Stimulated activated CD4-positive, alpha-beta T cell treated with anti-CD3 and anti-CD28 coated beads, TNF-alpha, amount 100 ng/mL, for 1 hour (primary cell): Measurements from ENCODE around the gene GNAL.

Experiments
- DNase-seq, 3 donors: peaks; one replicate each; pipeline ENCODE4 v3.0.0-alpha.2; 2020; ENCODE audit warnings: low read depth in 3 of 3, low spot score in 1 of 3

GNAL gene

DNA sequence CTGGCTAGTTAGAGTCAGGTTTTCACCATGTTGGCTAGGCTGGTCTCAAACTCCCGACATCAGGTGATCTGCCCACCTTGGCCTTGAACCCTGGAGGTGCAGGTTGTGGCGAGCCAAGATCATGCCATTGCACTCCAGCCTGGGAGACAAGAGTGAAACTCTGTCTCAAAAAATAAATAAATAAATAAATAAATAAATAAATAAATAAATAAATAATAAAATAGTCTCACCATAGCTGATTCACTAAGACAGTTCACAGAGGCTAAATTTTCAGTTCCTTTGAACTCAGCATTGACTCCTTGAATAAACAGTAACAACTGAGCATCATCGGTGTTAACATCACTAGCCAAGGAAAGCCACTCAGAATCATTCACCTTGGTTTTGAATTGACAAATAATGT lies 32.7 kb downstream of the GNAL start:
- no peak for DNase-seq

DNA sequence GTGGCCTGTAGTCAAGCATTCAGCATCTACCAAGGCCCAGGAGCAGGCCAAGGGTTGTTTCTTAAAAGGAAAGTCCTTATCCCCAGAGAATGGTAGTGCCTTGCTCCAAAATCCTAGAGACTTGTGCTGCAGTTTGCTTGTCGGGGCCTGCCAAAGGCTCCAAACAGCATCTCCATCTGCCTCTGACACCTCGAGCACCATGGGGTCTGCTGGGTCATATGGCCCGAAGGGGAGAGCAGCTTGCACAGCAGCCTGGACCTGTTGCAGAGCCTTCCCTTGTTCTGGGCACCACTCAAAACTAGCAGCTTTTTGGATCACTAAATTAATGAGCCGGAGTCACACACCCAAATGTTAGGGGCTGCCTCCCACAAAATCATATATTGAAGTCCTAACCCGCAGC lies 35.7 kb downstream of the GNAL start:
- DNase-seq, result no peak

DNA sequence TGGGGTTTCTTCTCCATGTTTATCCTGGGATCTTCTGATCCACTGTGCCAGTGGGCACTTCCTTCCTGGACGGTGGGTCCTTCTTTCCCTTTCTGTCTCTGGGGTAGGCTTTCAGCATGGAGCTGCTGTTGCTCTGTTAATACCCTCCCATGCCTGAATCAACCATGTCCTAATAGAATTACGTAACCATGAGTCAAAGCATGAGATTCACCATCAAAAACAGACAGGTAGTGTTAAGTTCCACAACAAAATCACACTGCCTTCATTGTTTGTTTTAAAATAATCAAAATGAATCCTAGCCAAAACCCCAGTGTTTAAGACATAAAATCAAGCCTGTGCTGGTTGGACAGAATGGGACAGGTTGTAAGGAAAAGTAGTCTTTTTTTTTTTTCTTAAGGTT lies 37.5 kb downstream of the GNAL start:
- DNase-seq, result no peak

DNA sequence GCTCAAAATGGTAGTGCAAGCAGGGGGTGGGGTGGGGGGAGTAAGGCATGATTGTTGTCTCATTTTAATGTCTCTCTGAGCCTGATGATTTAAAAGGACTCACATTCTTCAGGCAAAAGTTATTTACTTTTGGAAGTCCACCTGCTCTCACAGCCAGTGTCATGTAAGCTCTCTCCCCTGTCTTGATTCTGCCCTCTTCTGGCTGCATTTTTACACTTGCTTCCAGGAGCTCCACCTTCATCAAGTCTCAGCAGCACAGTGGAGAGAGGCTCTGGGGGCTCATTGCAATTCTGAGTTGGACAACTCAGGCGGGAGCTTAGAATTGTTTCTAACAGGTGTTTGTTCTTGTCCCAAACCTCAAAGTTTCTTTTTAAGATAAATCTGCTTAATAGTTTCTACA lies 39.2 kb downstream of the GNAL start:
- DNase-seq, result no peak

DNA sequence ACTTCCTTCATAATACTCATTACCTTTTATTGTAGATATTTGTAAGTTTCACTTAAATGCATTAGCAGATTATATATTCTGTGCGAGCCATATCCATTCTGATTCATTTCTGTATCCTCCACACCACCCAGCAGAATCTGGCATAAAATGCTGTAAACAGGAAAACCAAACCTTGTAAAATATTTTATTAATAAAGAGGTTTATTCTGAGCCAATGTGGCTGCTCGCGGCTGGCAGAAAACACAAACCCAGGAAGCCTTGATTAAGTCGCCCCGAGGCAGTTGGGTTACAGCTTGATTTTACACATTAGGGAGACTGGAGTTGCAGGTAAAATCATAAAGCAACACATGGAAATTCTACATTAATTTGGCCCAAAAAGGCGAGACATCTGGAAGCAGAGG lies 40.5 kb downstream of the GNAL start:
- DNase-seq, result no peak

DNA sequence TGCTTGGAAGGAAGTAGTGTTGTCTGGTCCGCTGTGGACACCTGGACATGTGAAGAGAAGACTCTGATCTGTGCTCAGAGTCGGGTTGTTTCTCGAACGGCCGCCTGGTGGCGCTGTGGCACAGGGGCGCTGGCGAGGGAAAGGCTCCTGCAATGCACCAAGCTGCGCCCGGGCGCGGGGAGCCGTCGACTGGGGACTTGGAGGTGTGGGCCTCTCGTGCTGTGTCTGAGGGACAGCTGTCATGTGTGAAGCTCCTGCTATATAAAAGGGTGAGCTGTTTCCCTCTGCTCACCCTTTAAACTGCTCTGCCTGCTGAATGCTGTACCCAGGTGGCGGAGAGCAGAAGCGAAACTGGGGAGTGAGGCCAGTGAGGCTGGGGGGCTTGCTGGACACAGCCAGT lies 44.0 kb downstream of the GNAL start:
- DNase-seq, result peak; percentile 12 to 50 (median 21)

DNA sequence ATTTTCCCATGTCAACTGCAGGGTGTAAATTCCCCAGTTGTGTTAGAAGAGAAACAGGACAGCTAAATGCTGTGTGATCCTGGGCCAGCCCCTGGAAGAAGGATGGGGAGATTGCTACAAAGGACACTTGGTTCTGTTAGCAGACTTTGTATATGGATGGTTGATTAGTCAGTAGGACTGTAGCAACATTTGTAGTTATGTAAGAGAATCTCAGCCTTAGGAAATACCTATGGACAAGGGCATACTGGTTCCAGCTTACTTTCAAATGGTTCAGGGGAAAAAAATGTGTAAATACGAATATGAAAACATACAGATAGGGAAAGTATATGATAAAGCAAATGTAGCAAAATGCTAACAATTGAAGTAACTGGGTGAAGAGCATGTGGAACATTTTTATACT lies 47.6 kb downstream of the GNAL start:
- no peak for DNase-seq

DNA sequence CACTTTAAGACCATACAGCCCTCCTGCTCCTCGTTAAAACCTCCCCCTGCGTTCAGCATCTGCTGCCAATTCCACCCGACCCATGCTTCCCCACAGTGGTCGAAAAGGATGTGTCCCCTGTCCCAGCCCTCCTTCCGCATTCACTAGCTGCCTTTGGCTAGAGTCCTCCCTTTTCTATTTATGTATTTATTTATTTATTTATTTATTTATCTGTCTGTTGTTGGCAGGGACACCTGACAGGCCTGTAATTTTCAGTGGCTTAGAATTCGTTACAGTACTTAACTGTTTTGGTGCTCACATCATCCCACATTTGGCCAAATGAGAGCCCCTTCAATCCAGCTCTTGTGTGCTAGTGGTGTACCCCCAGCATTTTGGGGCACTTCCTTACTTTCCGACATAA lies 50.8 kb downstream of the GNAL start:
- DNase-seq, result no peak

DNA sequence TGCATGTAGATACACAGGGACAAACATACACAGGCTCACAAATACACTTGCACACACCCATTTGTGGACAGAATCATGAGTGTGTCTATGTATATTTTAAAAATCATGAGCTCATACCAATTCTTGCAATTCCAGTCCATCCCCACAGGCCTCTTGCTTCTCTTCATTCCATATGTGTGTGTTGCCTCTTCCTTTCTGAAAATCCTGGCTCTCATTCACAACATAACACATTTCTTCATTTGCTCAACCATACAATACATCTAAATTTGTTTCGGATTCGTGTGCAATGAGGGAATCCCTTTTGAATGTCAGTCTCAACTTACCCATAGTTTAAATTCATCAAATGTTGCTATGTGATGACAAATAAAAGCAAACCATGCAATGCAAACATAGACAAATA lies 51.4 kb downstream of the GNAL start:
- no peak for DNase-seq

DNA sequence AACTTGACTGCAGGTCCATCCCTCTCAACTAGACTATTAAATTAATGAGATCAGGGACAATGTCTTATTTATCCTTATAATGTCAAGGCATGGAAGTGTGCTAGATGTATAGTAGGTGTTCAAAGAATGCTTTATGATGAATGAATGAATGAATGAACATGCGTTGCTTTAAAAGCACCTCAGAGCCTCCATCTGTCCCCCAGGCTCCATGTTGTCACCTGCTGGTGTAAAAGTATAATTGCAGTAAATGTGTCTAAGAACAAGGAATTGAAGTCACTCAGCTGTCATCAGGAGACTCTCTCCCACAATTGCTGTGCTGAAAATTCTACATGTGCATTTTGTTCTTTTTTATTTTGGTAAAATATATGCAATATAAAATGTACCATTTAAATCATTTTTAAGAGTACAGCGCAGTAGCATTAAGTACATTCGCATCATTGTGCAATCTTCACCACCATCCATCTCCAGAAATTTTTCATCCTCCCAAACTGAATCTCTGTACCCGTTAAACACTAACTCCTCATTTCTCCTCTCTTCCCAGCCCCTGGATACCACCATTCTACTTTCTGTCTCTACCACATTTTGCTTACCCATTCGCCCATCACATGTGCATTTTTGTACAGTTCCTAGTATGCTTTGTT lies 52.6 kb downstream of the GNAL start:
- DNase-seq, result no peak

DNA sequence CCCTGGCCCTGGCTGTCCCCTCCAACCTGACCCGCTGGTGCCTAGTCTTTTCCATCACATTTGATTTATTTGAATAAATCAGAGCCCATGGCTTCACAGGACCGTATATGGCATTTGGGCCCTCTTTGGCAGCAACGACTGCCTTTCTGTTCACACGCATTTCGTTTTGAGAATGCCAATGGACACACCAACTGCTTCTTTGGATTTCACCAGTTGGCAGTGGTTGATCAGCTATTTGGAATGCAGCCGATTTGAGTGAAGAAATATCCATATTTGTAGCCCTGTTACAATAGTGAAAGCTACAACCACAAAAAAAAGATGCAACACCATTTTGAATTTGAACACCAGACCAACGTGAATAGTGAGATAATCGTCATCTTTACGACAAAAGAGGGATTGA lies 56.5 kb downstream of the GNAL start:
- no peak for DNase-seq

DNA sequence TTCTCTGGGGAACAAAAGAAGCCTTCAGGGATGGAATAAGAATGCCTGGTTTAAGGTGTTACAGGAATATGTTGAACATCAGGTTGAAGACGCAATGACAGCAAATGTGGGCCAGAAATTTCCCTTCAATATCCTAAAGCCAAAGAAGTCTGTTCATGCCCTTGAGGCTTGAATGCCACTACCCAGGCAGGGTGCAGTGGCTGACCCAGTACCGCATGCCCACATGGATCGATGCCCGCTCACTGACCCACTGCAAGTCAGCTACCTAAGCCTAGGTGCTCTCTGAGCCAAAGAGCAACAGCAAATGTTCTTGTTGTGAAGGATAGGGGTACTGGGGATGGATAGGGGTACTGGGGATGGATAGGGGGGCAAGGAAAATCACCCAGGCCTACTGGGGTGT lies 58.2 kb downstream of the GNAL start:
- no peak for DNase-seq

DNA sequence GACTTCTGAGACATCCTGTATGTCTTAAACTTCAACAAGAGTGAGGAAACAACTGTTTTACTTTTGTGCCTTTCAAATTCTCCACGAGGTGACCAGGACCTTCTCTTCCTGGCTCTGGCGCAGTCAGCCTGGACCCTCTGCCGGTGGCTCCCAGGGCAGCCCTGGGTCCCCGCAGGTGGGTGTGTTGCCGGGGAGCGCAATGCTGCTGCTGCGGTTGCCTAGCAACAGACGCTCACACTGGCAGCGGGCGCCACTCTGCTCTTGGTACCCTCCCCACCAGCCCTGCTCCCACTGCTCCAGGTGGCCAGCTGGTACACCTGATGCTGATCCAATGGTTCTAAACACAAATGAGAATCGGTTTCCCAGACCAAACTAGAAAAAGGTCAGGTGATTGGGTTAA lies 58.7 kb downstream of the GNAL start:
- DNase-seq, result no peak

DNA sequence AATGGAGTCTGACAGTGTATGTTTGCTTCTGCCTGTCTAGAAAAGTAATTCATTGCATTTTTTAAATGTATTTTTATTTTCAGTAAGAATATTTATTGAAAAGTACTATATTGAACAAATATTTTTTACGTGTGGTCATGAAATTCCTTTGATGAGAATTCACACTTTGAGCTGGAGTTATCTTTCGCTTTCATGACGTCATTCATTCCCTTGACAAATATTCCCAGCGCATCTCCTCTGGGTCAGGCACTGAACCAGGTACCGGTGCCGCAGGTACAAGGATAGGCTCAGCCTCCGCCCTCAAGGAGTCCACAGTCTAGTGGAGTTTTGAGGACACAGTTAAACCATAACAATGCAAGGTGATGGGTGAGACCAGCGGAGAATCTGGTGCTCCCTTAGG lies 60.2 kb downstream of the GNAL start:
- DNase-seq, result no peak

DNA sequence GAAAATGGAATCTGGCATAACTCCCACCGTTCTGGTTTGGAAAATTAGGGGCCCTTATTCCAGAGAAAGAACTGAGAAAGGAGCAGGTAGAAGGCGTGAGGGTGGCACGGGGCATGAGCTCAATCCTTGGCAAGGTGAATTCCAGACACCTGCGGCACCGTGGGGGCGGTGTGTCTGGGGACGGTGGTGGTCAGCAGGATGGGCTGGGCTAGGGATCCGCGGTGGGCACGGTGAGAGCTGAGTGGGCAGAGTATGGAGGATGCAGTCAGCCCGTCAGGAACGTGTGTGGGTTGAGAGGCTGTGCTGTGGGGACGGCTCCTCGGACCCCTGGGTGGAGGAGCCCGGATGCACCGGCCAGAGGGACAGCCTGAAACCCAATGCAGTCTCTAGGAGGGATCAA lies 61.1 kb downstream of the GNAL start:
- no peak for DNase-seq

DNA sequence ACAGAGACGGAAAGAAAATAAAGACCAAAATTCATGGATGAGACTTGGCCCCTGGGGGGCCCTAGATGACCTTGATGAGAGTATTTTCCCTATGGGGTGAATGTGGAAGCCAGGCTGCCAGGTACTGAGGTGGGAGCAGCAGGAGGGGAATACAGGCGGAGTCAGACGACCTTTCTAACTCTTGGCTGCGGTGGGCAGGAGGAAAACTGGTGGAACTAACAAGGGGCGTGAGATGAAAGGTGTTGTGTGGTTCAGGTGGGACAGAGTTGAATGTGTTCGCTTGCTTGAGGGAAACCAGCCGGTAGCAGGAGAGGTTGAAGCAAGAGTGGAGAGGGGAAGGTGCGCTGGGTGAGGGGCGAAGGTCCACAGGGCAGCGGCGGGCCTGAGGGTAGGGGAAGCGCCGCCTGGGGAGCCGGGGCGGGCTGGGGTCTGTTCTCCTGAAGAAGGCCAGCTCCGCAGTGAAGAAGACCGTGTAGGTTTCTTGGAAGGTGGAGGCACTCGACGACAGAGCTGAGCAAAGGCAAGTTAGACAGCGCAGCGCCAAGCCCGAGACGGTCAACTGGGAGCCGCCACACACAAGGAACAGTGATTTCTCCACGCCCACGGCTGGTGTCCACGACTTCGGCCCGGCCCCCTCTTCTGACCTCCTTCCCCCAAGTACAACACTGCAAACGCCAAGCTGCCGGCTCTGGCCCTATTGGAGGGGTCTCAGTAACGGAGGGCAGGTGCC lies 61.7 kb downstream of the GNAL start:
- no peak for DNase-seq

DNA sequence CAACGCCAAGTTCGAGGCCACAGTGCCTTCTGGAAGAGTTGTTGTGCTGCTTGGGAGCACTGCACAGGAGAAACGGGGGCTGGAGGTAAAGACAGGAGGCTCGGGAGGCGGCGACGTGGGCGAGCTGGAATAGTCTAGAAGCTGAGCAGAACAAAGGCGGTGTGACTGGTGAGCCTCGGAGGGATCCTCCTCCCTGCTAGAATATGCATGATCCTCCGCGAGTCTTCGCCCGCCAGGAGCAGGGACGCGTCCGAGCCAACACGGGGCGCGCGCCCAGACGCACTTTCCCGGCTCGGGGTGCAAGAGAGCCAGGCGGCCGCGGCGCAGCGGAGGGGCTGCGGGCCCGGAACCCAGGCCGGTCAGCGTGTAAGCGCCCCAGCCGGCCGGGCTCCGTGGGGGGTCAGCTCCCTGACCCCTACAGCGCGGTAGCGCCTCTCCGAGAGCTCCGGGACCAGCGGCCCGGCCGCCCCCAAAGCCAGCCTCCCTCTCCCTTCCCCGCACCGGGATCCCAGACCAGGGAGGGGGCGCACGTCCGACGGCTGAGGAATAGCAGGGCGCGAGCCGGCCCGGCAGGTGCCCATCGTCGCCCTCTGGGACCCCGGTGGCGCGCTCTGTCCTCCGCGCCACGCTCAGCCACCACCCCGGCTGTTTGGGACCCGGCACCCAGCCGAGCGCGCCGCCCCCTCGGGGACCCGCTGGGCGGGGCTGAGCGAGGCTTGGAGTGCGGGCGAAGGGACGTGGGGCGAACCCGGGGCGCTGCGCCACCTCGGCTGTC lies 62.5 kb downstream of the GNAL start:
- DNase-seq, result no peak

DNA sequence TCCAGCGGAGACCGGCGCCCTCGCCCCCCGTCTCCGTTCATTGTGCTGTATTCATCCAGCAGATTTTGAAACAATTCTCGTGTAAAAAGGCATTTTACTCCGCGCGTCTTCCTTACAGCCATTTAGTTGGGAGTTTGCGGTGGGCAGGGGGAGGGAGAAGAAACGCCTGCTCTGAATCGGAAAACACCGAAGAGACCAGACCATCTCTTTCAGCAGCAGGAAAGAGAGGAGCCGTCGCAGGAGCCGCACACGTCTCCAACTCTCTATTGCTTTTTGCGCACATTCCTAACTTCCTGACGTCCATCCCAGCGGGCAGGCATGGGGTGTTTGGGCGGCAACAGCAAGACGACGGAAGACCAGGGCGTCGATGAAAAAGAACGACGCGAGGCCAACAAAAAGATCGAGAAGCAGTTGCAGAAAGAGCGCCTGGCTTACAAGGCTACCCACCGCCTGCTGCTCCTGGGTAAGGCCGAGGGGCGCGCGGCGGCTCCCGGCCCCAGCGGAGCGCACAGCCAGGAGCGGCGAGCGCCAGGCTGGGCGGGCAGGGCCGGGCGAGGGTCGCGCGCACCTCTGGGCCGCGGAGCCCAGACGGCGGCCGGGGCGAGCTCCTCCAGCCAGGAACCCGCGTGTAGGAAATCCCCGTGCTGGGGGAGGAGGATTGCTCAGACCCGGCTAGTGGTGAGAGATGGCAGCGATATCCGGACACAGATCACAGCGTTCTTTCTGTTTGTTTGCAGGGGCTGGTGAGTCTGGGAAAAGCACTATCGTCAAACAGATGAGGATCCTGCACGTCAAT lies 63.2 kb downstream of the GNAL start:
- DNase-seq, result no peak

DNA sequence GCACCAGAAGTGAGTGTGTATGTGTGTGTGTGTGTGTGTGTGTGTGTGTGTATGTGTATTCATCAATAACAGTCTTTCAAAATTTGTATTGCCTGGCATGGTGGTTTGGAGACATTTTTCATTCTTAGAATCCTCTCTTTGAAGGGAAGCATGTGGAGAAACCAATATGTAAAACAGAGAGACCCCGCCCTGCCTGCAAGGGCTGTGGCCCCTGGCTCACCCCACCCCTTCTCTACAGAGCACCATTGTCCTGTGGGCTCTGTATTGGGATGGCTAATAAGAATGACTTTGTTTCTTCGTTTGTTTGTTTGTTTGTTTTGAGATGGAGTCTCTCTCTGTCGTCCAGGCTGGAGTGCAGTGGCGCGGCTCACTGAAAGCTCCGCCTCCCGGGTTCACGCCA lies 65.9 kb downstream of the GNAL start:
- DNase-seq, result no peak

DNA sequence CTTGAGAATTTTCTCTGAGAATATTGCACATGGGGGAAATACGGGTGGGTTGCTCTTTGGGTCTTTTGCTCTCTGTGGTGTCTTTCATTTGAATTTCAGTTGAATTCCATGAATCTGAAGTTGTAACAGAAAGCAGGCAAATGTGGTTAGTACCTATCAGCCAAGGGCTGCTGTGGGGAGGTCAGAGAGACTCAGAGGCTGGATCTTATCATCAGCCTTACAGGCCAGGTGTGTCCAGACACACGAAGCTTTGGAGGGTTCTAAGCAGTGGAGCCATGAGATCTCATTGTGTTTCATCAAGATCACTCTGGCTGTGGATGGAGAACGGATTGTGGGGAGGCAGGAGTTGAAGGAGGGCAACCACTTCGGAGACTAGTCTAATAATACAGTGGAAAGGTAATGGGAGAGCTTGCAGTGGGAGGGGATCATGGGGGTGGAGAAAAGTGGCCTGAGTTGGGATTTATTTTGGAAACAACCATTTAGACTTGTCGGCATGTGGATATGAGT lies 68.1 kb downstream of the GNAL start:
- DNase-seq, result no peak

DNA sequence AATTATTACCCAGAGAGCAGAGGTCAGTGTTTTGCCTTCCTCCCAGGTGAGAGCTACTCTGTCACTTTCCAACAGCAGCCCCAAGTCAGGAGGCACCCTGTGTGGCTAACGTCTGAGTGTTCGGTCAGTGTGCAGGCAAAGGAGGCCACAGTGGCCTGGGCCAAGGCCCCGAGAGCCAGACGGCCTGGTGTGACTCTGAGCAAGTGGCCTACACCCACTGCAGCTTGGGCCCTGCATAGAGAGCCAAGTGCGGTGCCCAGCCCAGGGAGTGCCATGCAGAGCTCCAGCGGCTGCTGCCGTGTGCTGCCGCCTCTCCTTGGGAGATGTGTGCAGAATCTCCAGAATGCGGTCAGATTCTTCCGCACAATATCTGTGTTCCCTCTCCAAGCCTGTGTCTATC lies 70.4 kb downstream of the GNAL start:
- DNase-seq, result no peak
